HG03097 (cell line): ENCODE results near the gene RNF26.

Experiments used
- ATAC-seq: cut with Tn5 transposase; IDR thresholded peaks from one replicate; pipeline ENCODE4 v1.9.1; 2021; ENCODE audit not compliant: unreplicated experiment, low FRiP score

Gene RNF26

DNA sequence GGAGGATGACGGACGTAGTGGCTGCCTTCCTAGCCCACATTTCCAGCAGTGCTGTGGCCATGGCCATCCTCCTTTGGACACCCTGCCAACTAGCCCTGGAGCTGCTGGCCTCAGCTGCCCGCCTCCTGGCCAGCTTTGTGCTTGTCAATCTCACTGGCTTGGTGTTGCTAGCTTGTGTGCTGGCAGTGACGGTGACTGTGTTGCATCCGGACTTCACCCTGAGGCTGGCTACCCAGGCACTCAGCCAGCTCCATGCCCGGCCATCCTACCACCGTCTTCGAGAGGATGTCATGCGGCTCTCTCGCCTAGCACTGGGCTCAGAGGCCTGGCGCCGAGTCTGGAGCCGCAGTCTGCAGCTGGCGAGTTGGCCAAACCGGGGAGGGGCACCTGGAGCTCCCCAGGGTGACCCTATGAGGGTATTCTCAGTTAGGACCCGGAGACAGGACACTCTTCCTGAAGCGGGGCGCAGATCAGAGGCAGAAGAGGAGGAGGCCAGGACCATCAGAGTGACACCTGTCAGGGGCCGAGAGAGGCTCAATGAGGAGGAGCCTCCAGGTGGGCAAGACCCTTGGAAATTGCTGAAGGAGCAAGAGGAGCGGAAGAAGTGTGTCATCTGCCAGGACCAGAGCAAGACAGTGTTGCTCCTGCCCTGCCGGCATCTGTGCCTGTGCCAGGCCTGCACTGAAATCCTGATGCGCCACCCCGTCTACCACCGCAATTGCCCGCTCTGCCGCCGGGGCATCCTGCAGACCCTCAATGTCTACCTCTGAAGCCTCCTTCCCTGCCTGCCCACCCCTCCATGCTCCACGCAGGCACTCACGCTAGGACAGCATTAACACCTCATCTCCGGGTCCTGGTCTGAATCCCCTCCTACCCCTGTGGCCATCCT is 1.6 kb downstream of the RNF26 start:
- ATAC-seq, result no peak

DNA sequence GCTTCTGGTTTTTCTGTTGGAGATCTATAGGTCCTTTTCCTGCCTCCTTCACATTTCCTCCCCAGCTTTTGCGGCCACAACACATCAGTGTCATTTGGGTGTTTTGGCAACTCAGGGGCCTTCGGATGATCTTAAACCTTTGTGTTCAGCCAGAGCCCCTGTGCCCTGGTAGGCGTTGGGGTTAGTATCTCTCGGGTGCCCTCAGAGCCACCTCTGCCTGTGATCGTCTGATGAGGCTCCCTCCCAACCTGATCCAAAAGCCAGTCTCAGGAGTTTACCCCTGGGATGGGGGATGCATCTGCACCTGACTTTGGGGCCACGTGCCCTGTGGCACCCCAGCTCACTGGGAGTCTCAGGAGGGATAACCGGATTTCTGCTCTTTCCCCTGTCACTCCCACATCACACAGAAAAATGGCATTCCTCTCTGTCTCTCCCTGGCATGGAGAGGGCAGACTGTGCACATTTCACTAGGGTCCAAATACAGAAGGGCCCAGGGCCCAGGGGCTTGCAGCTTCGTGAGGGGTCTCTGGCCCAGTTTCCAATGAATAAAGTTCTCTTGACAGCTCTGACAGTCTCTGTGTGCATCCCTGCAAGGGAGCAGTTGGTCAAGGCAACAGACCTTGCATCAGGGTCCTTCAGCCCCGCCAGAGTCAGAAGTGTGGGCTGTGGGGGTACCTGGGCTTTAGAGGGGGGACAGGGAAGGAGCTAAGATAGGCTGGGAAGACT is 2.6 kb downstream of the RNF26 start:
- ATAC-seq, result no peak

DNA sequence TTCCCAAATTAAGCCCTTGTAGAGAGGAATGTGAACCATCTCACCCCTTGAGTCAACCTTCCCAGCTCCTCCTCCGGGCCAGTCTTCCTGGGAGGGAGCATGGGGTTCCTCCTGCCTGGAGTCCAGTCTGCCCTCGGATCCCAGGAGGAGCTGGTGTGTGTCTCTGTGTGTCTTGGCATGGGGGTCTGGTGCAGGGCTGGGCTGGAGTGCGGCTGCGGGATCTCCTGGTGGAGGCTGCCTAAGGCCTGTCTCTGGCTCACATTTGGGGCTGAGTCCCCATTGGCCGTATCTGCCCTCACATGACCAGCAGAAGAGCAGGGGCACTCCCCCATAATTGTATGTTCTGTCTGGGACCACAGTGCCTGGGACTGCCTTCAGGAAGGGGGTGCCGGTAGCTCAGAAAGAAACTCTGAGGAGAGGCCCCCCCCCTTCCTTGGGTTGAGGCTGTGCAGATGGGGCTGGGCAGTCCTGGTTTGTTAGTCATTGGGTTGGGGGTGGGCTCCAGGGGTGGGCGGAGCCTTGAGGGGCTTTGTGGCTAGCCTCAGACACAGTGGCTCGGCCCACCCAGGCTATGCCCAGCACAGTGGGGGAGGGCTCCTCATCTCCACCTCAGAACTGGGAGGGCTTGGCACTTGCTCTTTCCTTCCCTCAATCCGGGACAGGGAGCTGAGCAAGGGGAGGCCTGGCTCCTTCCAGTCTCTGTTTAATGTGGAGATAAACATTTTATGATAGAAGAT is 3.4 kb downstream of the RNF26 start:
- ATAC-seq, result no peak

DNA sequence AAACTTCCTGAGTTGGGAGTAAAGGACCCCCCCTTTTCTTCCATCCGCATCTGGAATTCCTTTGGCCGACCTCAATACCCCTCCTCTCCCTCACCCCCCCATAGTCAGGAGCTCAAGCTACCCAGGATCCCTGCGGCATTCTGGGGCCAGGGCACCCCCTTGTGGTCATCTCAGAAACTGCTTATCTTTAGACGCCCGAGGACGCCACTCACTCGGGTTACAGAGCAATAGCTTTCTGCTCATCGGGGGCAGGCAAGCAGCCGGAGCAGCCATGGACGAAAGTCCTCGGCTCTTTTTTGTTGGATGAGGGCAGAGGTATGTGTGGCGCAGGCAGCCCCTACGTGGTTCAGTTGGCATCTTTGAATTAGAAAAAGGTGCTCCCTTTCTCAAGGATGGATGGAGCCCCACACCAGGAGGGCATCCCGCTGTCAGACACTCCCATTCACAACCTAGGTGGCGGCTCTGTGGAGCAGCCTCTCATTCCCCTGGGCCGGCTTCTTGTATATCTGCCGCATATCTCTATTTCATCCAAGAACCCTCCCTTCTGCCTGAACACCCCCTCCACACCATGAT is 4.1 kb downstream of the RNF26 start:
- ATAC-seq, result no peak

DNA sequence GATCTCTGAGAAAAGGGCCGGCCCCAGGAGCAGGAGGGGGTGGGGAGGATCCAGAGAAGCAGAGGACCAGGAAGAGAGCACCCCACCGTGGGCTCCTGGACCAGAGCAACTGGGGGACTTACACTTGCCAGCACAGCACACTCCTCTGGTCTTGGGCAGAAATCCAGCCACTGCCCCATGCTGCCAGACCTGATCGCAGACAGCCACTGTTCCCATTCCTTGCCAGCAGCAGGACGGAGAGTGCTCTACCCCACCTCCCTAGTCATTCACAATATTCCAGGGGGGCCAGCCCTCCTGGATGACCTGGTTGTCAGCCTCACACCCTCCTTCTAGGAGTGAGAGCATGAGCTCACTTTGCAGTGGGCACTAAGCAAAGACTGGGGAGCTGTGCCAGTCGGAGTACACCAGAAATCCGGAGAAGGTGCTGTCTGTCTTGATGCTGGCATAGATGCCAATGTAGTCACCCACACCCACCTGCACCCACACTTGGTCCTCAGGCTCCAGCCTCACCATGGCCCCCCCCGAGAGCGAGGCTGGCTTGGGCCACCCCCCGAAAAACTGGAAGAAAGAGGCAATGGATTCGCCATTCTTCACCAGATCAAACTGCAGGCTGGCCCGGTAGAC is 4.8 kb downstream of the RNF26 start:
- no peak for ATAC-seq

DNA sequence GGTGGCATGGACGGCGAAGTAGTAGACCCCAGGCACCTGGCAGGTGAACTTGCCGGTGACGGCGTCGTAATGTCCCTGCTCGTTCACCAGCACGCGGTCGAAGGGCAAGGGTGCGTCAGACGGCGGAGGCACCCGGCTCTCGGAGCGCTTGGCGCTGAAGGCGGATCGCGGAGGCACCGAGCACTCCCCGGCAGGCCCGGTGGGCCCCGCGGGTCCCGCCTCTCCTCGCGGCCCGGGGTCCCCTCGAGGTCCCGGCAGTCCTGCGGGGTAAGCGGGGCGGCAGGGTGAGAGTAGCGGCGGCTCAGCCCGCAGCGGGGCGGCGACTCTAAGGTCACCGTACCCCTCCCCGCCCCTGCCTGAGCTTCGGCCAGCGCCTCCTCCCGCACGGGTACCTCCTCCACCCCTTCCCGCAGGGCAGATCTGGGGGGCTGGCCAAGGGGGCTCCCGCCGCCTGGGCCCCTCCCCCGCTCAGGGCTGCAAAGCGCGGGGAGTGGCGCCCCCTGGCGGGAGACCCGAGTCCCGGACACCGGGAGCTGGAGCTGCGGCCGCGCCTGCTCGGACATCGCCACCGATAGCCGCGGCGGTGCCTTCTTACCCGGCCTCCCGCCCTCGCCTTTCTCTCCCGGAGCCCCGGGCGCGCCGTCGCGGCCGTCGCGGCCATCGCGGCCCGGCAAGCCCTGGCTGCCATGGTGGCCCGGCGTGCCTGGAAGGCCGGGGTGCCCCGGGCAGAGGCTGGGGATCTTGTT is 5.4 kb downstream of the RNF26 start:
- no peak for ATAC-seq

DNA sequence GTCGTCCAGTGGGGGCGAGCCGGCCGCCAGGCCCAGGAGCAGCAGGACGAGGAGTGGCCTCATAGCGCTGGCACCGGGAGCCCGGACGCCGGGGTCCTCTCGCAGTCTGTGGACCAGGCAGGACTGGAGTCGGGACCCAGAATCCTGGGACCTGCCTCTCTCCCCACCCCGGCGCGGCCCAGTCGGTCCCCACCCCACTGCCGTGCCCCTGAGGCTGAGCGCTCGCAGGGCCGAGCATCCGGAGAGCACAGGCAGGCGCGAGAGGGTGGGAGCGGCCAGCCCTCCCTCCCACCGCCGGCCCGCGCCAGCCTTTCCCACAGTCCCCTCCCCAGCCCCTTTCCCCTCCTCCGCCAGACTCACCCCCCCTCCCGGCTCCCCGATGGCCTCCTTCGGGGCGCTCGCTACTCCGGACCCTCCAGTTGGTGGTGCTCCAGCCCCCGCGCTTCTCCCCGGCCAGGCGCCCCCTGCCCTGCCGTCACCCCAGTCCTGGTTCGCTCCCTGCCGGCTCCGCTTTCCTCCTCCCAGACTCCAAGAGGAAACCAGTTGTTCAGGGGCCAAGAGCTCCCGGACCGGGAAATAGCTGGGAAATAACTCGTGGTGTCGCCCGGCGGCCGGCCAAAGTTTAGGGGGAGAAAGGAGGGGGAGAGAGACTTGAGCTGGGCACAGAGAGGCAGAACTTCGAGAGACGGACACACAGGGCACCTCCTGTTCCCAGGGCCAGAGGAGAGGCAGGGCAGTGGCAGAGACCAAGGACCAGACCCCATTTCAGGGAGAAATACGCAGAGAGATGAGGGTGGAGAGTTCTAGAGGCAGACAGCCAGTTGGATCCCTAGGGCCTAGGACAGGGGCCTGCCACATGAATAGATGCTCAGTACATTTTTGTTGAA is 6.3 kb downstream of the RNF26 start, which contains the start of gene C1QTNF5:
C1QTNF5 (minus strand) TSS at position 549 of the 887 bp plus-strand sequence; CDS start at position 63, 486 bp downstream.
- ATAC-seq, result no peak

DNA sequence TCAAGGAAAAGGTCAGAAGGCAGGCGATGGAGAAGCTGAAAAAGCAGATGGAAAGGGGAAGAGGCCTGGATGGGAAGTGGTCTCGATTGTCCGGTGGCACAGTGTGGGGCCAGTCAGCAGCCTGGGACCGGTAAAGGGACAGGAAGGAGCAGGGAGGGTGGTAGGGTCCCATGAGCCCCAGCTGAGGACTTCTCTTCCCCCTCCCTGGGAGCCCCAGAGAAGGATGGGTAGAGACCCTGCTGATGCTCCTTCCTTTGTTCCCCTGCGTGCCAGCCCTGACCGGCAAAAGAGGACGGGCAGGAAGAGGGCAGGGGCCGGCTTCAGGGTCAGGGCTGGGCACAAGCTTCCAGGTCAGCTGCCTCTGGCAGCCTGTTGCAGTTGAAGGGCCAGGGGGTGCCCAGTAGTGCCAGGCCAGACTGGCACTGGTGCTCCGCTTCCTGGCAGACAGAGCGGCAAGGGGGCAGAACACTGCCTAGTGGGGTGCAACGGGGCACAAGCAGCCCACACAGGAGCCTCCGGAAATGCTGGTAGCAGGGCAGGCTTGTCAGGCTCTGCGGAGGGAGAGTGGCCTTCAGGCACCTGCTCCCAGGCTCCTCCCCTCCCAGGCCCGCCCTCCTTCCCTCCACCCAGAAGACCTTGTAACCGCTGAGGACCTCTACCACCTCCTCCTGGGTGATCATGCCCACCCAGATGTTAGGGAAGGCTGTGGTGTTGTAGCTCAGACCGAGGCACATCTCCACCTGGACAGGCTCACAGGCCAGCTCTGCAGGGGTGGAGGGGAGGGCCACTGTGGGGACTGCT is 7.1 kb downstream of the RNF26 start:
- no peak for ATAC-seq

DNA sequence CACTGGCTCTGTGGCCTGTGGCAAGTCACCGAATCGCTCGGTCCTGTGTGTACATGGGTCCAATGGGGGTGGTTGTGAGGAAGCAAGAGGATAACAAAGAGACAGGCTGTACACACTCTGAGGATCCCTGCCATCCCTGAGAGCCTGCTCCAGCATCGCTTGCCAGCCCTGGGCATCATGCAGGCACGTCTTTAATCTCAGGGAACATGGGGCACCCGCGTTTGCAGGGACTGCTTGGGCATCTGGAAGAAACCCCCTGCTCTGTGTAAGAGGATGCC is 7.6 kb downstream of the RNF26 start:
- no peak for ATAC-seq

DNA sequence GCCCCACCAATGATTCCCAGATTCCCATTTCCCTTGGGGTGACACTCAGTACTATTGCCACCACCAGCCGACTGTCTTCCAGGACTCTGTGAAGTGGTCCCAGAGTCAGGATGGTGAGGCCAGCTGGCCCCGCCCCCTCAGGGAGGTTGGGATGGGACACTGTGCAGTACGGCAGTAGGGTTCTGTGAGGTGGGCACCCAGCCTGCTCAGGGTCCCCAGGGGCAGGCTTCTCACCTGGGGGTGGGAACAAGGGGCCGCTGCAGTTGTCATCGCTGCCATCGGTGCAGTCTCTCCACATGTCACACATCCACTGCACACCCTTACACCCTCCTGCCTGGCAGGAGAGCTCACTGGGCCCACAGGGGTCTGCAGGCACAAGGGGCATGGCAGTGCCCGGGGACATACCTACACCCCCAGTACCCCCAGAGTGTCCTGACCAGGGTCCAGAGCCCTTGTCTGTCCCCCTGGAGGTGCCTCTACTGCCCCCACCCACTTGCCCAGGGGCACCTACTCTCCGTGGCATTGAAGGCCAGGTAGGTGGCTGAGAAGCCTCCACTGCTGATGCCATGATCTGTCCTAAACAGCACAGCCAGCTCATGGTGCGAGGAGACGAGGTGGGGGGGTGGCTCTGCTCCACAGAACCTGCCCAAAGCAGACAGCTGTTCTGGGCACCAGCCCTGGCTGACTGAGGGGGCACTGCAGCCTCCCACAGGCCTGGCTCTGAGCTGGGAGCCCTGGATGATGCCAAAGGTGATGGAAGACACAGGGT is 8.2 kb downstream of the RNF26 start:
- no peak for ATAC-seq

DNA sequence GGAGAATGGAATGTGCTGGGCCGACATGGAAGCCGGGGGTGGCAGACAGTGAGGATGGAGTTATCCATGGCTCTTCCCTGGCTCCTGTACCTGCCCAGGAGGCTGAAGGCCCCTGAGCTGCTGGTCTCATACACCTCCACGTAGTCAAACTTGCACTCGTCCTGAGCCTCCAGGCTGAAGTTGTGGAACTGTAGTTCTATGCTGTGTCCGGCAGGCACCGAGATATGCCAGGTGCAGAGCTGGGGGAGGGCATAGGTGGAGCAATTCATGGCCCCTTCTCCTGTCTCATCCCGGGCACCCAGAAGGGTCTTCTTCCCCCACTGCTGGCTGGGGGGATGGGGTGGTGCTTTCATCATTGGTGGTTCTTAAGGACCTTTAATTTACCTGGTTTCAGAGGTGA is 9.4 kb downstream of the RNF26 start:
- no peak for ATAC-seq

DNA sequence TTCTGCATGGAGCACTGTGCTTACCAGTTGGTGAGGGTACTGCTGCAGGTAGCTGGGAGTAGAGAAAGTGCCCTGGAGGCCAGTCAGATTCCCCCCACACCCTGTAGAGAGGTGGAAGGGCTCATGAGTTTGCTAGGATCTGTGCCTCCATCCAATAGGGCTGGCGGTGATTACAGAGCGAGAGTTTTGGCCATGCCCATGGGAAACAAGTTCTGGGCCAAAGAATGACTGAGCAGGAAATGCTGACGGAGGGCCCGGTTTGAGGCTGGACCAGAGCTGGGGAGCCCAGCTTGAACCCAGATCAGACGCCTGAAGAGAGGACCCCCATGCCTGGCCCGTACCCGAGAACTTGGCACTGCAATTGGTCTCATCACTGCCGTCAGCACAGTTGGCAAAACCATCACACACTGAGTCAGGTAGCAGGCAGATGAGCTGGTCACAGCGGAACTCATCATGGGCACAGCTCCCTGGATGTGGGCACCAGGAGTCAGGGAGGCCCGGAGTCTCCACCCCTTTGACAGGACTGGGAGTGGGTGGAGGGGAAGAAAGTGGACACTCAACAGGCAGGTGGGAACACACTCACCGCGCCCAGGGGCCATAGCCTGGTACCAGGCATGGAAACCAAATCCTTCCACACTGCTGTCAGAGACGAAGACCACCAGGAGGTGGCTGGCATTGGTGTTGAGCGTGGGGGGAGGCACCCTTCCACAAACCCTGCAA is 10.1 kb downstream of the RNF26 start:
- ATAC-seq, result no peak

DNA sequence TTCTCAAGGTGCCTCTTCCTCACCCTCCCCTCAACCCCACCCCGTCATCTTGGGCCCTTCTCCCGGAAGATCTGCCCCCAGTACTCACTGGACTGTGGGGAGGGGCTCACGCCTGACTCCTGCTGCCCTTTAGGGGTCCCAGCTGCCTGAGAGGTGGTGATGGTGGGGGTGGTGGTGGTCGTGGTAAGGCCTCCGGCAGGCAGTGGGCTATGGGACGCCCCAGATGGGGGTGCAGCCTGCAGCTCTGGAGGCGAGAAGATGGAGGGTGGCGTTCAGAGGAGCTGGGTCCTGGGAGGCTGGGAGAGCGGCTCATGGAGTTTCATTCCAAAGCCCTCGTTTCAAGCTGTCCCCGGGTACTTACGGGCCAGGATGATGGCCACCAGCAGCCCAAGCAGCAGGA is 11.4 kb downstream of the RNF26 start:
- no peak for ATAC-seq

DNA sequence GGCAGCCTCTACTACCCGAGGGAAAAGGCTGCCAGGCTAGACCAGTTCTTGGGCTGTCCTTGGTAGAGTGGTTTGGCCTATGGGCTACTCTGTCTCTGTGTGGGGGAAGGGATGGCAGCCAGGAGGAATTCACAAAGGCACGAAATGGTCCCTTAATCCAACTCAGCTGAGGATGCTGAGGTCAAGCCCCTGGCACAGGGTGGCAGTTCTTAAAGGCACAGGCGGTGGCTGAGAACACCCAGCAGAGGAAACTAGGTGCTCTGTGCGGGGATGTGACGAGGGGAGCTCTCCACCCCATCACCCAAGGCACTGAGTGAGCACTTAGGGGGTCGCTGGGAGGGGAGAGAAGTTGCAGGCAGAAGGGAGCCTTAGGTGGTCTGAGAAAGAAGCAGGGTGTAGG is 12.3 kb downstream of the RNF26 start, which contains the start of gene MFRP:
MFRP (minus strand) TSS at position 101 of the 400 bp plus-strand sequence. CDS start 192 bp downstream, outside the sequence.
- no peak for ATAC-seq

DNA sequence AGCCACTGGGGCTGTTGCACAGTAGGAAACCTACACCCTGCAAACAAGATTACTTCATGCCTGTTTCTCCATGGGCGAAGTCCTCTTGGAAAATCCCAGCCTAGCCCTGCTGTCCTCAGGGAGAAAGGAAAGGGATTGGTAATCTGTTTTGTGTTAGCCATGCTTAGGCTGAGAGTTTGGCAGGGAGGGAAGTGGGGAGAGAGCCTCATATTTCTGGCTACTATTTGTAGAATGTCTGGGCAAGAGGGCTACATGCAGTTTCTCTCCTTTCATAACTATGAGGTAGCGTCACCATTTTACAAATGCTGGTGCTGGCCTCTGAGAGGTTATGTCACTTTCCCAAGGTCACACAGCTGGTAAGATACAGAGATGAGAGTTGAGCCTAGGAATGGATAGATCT is 12.9 kb downstream of the RNF26 start:
- no peak for ATAC-seq

DNA sequence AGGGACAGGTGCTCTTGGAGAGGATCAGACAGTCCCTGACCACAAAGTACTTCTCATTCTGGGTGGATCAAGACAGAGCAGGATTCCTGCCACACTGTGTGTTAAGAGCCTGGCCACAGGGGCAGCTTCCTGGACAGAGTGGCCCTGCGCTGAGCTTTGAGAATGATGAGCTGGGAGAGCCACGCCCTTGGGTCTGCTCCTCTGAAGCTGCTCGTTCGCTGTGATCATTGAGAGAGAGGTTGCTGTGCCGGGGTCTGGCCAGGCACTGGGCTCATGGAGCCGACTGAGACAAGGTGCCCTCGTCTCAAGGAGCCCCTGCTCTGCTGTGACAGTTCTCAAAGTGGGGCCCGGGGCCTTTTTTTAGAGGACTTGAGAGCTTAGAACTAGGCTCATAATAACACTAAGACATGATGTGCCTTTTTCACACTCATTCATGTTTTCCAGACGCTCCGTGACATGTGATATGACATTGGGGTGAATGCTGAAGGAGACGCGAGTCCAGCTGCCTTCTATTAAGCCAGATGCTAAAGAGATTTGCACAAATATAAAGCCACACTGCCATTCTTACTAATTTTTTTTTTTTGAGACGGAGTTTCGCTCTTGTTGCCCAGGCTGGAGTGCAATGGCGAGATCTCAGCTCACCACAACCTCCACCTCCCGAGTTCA is 13.7 kb downstream of the RNF26 start:
- ATAC-seq, result no peak
